HG02973 (cell line): ENCODE measurements around the gene CA10.

Source experiments
- ATAC-seq: cut with Tn5 transposase; IDR thresholded peaks from one replicate; pipeline ENCODE4 v1.9.1; 2021; ENCODE audit warnings: moderate library complexity; ENCODE audit not compliant: unreplicated experiment

The CA10 gene

GRCh38 chr17:51778842-51779241, 379.7 kb downstream of the CA10 start:
- ATAC-seq: no peak

- no peak for ATAC-seq
Measured at GRCh38 chr17:51770027-51770759, 388.3 kb downstream of the CA10 start.

GRCh38 chr17:51769231-51769630, 389.3 kb downstream of the CA10 start:
- no peak for ATAC-seq

GRCh38 chr17:51768706-51769105, 389.8 kb downstream of the CA10 start:
- ATAC-seq: no peak

GRCh38 chr17:51767287-51767686, 391.2 kb downstream of the CA10 start:
- no peak for ATAC-seq

GRCh38 chr17:51765282-51766135, 393.0 kb downstream of the CA10 start:
- no peak for ATAC-seq

GRCh38 chr17:51764387-51764971, 394.0 kb downstream of the CA10 start:
- ATAC-seq: peak; percentile 86

- ATAC-seq: no peak
Measured at GRCh38 chr17:51763058-51763457, 395.5 kb downstream of the CA10 start.

- no peak for ATAC-seq
Measured at GRCh38 chr17:51761105-51761504, 397.4 kb downstream of the CA10 start.

GRCh38 chr17:51759260-51759659, 399.3 kb downstream of the CA10 start:
- no peak for ATAC-seq

- no peak for ATAC-seq
Measured at GRCh38 chr17:51751072-51751471, 407.4 kb downstream of the CA10 start.

- no peak for ATAC-seq
Measured at GRCh38 chr17:51748749-51749604, 409.5 kb downstream of the CA10 start.

- ATAC-seq: no peak
Measured at GRCh38 chr17:51746421-51746820, 412.1 kb downstream of the CA10 start.

GRCh38 chr17:51745993-51746392, 412.5 kb downstream of the CA10 start:
- ATAC-seq: no peak

GRCh38 chr17:51743477-51743876, 415.0 kb downstream of the CA10 start:
- no peak for ATAC-seq

GRCh38 chr17:51742571-51742970, 415.9 kb downstream of the CA10 start:
- no peak for ATAC-seq

- no peak for ATAC-seq
Measured at GRCh38 chr17:51741458-51741857, 417.1 kb downstream of the CA10 start.

GRCh38 chr17:51740531-51740930, 418.0 kb downstream of the CA10 start:
- ATAC-seq: no peak

- ATAC-seq: no peak
Measured at GRCh38 chr17:51739245-51739886, 419.1 kb downstream of the CA10 start.

GRCh38 chr17:51736356-51736755, 422.2 kb downstream of the CA10 start:
- no peak for ATAC-seq
